Trophoblast cell (in vitro differentiated cells and primary cell): ENCODE data around the gene KCNAB1.
A peak's percentile ranks its signal among the peaks of the same experiment; 100 is the strongest.

Source experiments
- DNase-seq, 2 donors: peaks; one replicate each; pipeline ENCODE4 v3.0.0-alpha.2; 2016
- H2AFZ ChIP-seq: 2 replicates; pipeline ENCODE4 v1.6.1; 2013; ENCODE audit warnings: low read length, moderate library complexity, mild to moderate bottlenecking; ENCODE audit not compliant: insufficient read depth, poor library complexity
- H2AK5ac ChIP-seq: 2 replicates; pipeline ENCODE4 v1.6.1; 2013; ENCODE audit warnings: mild to moderate bottlenecking, low read length
- H2BK120ac ChIP-seq: 2 replicates; pipeline ENCODE4 v1.6.1; 2013; ENCODE audit warnings: low read length, mild to moderate bottlenecking, moderate library complexity; ENCODE audit not compliant: insufficient read depth, poor library complexity
- H2BK12ac ChIP-seq: 2 replicates; pipeline ENCODE4 v1.6.1; 2013; ENCODE audit warnings: mild to moderate bottlenecking, low read length, moderate library complexity
- H2BK5ac ChIP-seq: 2 replicates; pipeline ENCODE4 v1.6.1; 2013; ENCODE audit warnings: low read length, low read depth, moderate library complexity, mild to moderate bottlenecking; ENCODE audit not compliant: poor library complexity
- H3K14ac ChIP-seq: 2 replicates; pipeline ENCODE4 v1.6.1; 2013; ENCODE audit warnings: mild to moderate bottlenecking, low read length
- H3K18ac ChIP-seq: 2 replicates; pipeline ENCODE4 v1.6.1; 2013; ENCODE audit warnings: mild to moderate bottlenecking, low read length
- H3K23ac ChIP-seq: 2 replicates; pipeline ENCODE4 v1.6.1; 2013; ENCODE audit warnings: low read length
- H3K27ac ChIP-seq: 2 replicates; pipeline ENCODE4 v1.5.1; 2013; ENCODE audit warnings: low read depth, mild to moderate bottlenecking, inconsistent platforms, low read length, moderate library complexity
- H3K27me3 ChIP-seq: 2 replicates; pipeline ENCODE4 v1.6.1; 2013; ENCODE audit warnings: inconsistent platforms, mild to moderate bottlenecking, low read length, moderate library complexity; ENCODE audit not compliant: insufficient read depth
- H3K36me3 ChIP-seq, 2 experiments: 1 replicate in 1 of 2; 2 replicates in 1 of 2; pipeline ENCODE4 v1.6.1; 2013; ENCODE audit warnings: low read length in 2 of 2, mild to moderate bottlenecking in 2 of 2, moderate library complexity in 1 of 2; ENCODE audit not compliant: insufficient read depth in 2 of 2, control insufficient read depth in 1 of 2
- H3K4ac ChIP-seq: 2 replicates; pipeline ENCODE4 v1.6.1; 2013; ENCODE audit warnings: low read depth, mild to moderate bottlenecking, low read length, moderate library complexity
- H3K4me1 ChIP-seq, 2 experiments: 1 replicate in 1 of 2; 2 replicates in 1 of 2; pipeline ENCODE4 v1.6.1; 2013; ENCODE audit warnings: low read length in 2 of 2, mild to moderate bottlenecking in 2 of 2, moderate library complexity in 1 of 2; ENCODE audit not compliant: insufficient read depth in 2 of 2, control insufficient read depth in 1 of 2
- H3K4me2 ChIP-seq: 2 replicates; pipeline ENCODE4 v1.6.1; 2013; ENCODE audit warnings: inconsistent platforms, mild to moderate bottlenecking, low read length, moderate library complexity
- H3K4me3 ChIP-seq: 2 replicates; pipeline ENCODE4 v1.5.1; 2013; ENCODE audit warnings: mild to moderate bottlenecking, low read depth, low read length, inconsistent platforms
- H3K79me1 ChIP-seq: one replicate; pipeline ENCODE4 v1.6.1; 2013; ENCODE audit warnings: low read length
- H3K79me2 ChIP-seq: 2 replicates; pipeline ENCODE4 v1.6.1; 2013; ENCODE audit warnings: low read length, mild to moderate bottlenecking; ENCODE audit not compliant: control insufficient read depth, insufficient read depth, poor library complexity
- H3K9ac ChIP-seq: 2 replicates; pipeline ENCODE4 v1.6.1; 2013; ENCODE audit warnings: mild to moderate bottlenecking, low read length
- H3K9me3 ChIP-seq: 2 replicates; pipeline ENCODE4 v1.6.1; 2013; ENCODE audit warnings: low read depth, mild to moderate bottlenecking, control low read depth, inconsistent platforms, low read length; ENCODE audit not compliant: insufficient read depth
- H4K12ac ChIP-seq: 2 replicates; pipeline ENCODE4 v1.6.1; 2013; ENCODE audit warnings: low read depth, mild to moderate bottlenecking, low read length, moderate library complexity
- H4K8ac ChIP-seq: 2 replicates; pipeline ENCODE4 v1.6.1; 2013; ENCODE audit warnings: low read depth, mild to moderate bottlenecking, low read length, moderate library complexity
- H4K91ac ChIP-seq: one replicate; pipeline ENCODE4 v1.6.1; 2013; ENCODE audit warnings: low read depth, mild to moderate bottlenecking, low read length, moderate library complexity
- WGBS: extraction: QIAGEN DNeasy Blood & Tissue Kit; methylation state at CpG from one replicate; pipeline ENCODE4 v1.1.7; 2013; ENCODE audit warnings: missing lambda C conversion rate; ENCODE audit not compliant: insufficient read length, insufficient coverage; ENCODE audit errors: extremely low coverage; 5-methylcytosine and 5-hydroxymethylcytosine counted together

KCNAB1 gene

GRCh38 chr3:156483002-156483401 lies 362.6 kb downstream of the KCNAB1 start:
- H3K27me3 ChIP-seq, result no peaks in the 10 kb centered on the region
- H3K14ac ChIP-seq, result no peak overlapping the region
- H2AFZ ChIP-seq, result no peak overlapping the region
- no peak overlapping the region for H3K18ac ChIP-seq
- no peaks in the 10 kb centered on the region for H3K79me1 ChIP-seq
- H2BK12ac ChIP-seq, result peak overlapping the region; percentile 6
- H3K23ac ChIP-seq, result no peak overlapping the region
- no peak overlapping the region for H2BK120ac ChIP-seq
- peaks cover 0 to 3% of the 10 kb centered on the region in 2 experiments for H3K4me1 ChIP-seq
- H4K12ac ChIP-seq, result no peak overlapping the region
- H3K9me3 ChIP-seq, result no peaks in the 10 kb centered on the region
- H3K36me3 ChIP-seq, result no peaks in the 10 kb centered on the region
- no peak overlapping the region for H3K4me2 ChIP-seq
- no CpG with 5 or more reads among the region's 3 CpGs for WGBS
- no peak for DNase-seq
- no peak overlapping the region for H2BK5ac ChIP-seq
- H3K79me2 ChIP-seq, result no peaks in the 10 kb centered on the region
- H3K4me3 ChIP-seq, result no peak overlapping the region
- peak overlapping the region; percentile 25 for H4K91ac ChIP-seq
- H3K27ac ChIP-seq, result no peak overlapping the region
- no peak overlapping the region for H2AK5ac ChIP-seq
- H4K8ac ChIP-seq, result no peak overlapping the region
- H3K9ac ChIP-seq, result no peak overlapping the region
- H3K4ac ChIP-seq, result no peak overlapping the region

- Histone ChIP-seq H4K12ac (no peak overlapping the region), H3K14ac (no peak overlapping the region), H2BK120ac (no peak overlapping the region), H3K9ac (no peak overlapping the region), H3K27me3 (no peaks in the 10 kb centered on the region), H2AFZ (no peak overlapping the region), H3K18ac (no peak overlapping the region), H3K4ac (no peak overlapping the region), H2BK5ac (no peak overlapping the region), H3K4me3 (no peak overlapping the region), H3K4me2 (no peak overlapping the region), H2BK12ac (no peak overlapping the region), H3K9me3 (no peaks in the 10 kb centered on the region), H3K27ac (no peak overlapping the region), H2AK5ac (no peak overlapping the region), H3K23ac (no peak overlapping the region), H3K4me1 (peaks cover 0 to 3% of the 10 kb centered on the region in 2 experiments), H3K79me2 (no peaks in the 10 kb centered on the region), H3K79me1 (no peaks in the 10 kb centered on the region), H4K8ac (no peak overlapping the region), H4K91ac (no peak overlapping the region), H3K36me3 (no peaks in the 10 kb centered on the region)
- DNase-seq, result peak in 1 of 2 donors; percentile 7
- no CpG with 5 or more reads among the region's 1 CpG for WGBS
These were observed 363.0 kb downstream of the KCNAB1 start for GRCh38 chr3:156483426-156483825.

- H3K18ac ChIP-seq, result no peak overlapping the region
- H3K23ac ChIP-seq, result no peak overlapping the region
- H4K8ac ChIP-seq, result no peak overlapping the region
- H3K9me3 ChIP-seq, result no peaks in the 10 kb centered on the region
- H3K79me1 ChIP-seq, result no peaks in the 10 kb centered on the region
- no peak overlapping the region for H3K4me3 ChIP-seq
- no peak overlapping the region for H4K91ac ChIP-seq
- H2BK12ac ChIP-seq, result no peak overlapping the region
- DNase-seq, result no peak
- peak overlapping the region; percentile 2 for H3K27ac ChIP-seq
- H3K14ac ChIP-seq, result no peak overlapping the region
- H3K9ac ChIP-seq, result no peak overlapping the region
- no peak overlapping the region for H3K4me2 ChIP-seq
- no peaks in the 10 kb centered on the region for H3K79me2 ChIP-seq
- H3K4ac ChIP-seq, result no peak overlapping the region
- H2AFZ ChIP-seq, result no peak overlapping the region
- H3K36me3 ChIP-seq, result no peaks in the 10 kb centered on the region
- no CpG with 5 or more reads among the region's 6 CpGs for WGBS
- H4K12ac ChIP-seq, result no peak overlapping the region
- H2BK5ac ChIP-seq, result no peak overlapping the region
- H3K27me3 ChIP-seq, result no peaks in the 10 kb centered on the region
- H2AK5ac ChIP-seq, result no peak overlapping the region
- peaks cover 0 to 3% of the 10 kb centered on the region in 2 experiments for H3K4me1 ChIP-seq
- no peak overlapping the region for H2BK120ac ChIP-seq
These were observed 363.8 kb downstream of the KCNAB1 start for GRCh38 chr3:156483961-156484787.

GRCh38 chr3:156488767-156489166 lies 368.4 kb downstream of the KCNAB1 start:
- Histone ChIP-seq H4K8ac (no peak overlapping the region), H4K91ac (no peak overlapping the region), H2BK120ac (no peak overlapping the region), H3K4me2 (no peak overlapping the region), H3K4me1 (no peaks in the 10 kb centered on the region), H2BK5ac (no peak overlapping the region), H3K27ac (no peak overlapping the region), H2AK5ac (no peak overlapping the region), H3K9me3 (no peaks in the 10 kb centered on the region), H3K36me3 (no peaks in the 10 kb centered on the region), H3K23ac (no peak overlapping the region), H3K18ac (no peak overlapping the region), H2AFZ (no peak overlapping the region), H3K4ac (no peak overlapping the region), H3K27me3 (no peaks in the 10 kb centered on the region), H3K79me2 (no peaks in the 10 kb centered on the region), H2BK12ac (no peak overlapping the region), H3K14ac (no peak overlapping the region), H3K4me3 (no peak overlapping the region), H3K79me1 (no peaks in the 10 kb centered on the region), H4K12ac (no peak overlapping the region), H3K9ac (no peak overlapping the region)
- no CpG with 5 or more reads among the region's 3 CpGs for WGBS
- no peak for DNase-seq
